Ascending aorta (tissue), 2 donors: ENCODE data around the gene NPTXR. TPM values are rescaled to one million over a fixed set of nuclear protein-coding genes. Genes with fewer than 3 reads are reported as not detected.

Source experiments
- DNase-seq, 2 donors: peaks; one replicate each; pipeline ENCODE4 v3.0.0-alpha.2; 2019; ENCODE audit warnings: low spot score in 2 of 2
- H3K27ac ChIP-seq, 2 donors: fragments of 200-600 bp; sonication (generic); one replicate each; pipeline ENCODE4 v1.5.1; 2016 to 2017; ENCODE audit warnings: mild to moderate bottlenecking in 1 of 2
- H3K27me3 ChIP-seq: fragments of 200-600 bp; sonication (generic); one replicate; pipeline ENCODE4 v1.5.1; 2017
- H3K36me3 ChIP-seq, 2 donors: fragments of 200-600 bp; sonication (generic); one replicate each; pipeline ENCODE4 v1.5.1; 2016
- H3K4me1 ChIP-seq, 2 donors: fragments of 200-600 bp; sonication (generic); one replicate each; pipeline ENCODE4 v1.5.1; 2016 to 2017; ENCODE audit warnings: mild to moderate bottlenecking in 1 of 2
- H3K4me3 ChIP-seq, 2 donors: fragments of 200-600 bp; sonication (generic); one replicate each; pipeline ENCODE4 v1.5.1; 2016 to 2017; ENCODE audit warnings: mild to moderate bottlenecking in 1 of 2
- H3K9me3 ChIP-seq, 2 donors: fragments of 200-600 bp; sonication (generic); one replicate each; pipeline ENCODE4 v1.5.1; 2016
- intact Hi-C: fragments of 100-400 bp; cut with DNase I; formaldehyde crosslinking; loops from one replicate; pipeline ENCODE4 v1.15.1; 2023
- total RNA-seq: library from RNA; depleted of rRNA; stranded (reverse); fragments of >200 nt; gene quantifications from one replicate; pipeline ENCODE4 v1.1.0, GENCODE V29; 2016
- TF ChIP-seq, protein P1 (sequence below), 3 experiments: fragments of 200-600 bp in 2 of 3; fragments of 450-650 bp in 1 of 3; sonication (generic) in 2 of 3; IDR thresholded peaks; one replicate each; pipeline ENCODE4 v1.5.1; 2016 to 2019; ENCODE audit warnings: antibody characterized with exemption in 3 of 3, mild to moderate bottlenecking in 1 of 3, moderate library complexity in 1 of 3

NPTXR gene
- total RNA-seq, 1 donor from 2014 or later = 46.3 TPM

DNA sequence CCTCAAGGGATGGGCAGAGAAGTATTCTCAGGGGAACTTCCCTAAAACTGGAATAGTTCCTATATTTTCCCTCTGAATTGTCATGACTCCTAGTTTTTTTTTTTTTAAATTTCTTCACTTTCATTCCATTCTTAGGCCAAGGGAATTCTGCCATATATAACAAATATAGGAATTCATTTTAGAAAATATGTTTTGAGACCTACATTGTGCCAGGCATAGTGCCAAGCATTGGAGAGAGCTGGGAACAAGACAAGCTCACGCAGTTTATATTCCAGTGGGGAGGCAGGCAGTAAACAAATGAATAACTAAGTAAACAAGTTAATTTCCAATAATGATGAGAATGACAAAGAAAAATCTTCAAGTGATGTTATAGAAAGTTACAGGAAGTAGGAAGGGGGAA, 2.6 kb upstream of the NPTXR start:
- H3K27me3 ChIP-seq = no peaks in the 10 kb centered on the region
- peaks cover 0 to 29% of the 10 kb centered on the region in 2 donors for H3K4me1 ChIP-seq
- no peak for DNase-seq
- no peaks in the 10 kb centered on the region for H3K9me3 ChIP-seq
- TF ChIP-seq, protein P1, sequence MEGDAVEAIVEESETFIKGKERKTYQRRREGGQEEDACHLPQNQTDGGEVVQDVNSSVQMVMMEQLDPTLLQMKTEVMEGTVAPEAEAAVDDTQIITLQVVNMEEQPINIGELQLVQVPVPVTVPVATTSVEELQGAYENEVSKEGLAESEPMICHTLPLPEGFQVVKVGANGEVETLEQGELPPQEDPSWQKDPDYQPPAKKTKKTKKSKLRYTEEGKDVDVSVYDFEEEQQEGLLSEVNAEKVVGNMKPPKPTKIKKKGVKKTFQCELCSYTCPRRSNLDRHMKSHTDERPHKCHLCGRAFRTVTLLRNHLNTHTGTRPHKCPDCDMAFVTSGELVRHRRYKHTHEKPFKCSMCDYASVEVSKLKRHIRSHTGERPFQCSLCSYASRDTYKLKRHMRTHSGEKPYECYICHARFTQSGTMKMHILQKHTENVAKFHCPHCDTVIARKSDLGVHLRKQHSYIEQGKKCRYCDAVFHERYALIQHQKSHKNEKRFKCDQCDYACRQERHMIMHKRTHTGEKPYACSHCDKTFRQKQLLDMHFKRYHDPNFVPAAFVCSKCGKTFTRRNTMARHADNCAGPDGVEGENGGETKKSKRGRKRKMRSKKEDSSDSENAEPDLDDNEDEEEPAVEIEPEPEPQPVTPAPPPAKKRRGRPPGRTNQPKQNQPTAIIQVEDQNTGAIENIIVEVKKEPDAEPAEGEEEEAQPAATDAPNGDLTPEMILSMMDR (IDR thresholded peaks at IDR 0.05) = no peak
- intact Hi-C loops = no loop called here
- H3K36me3 ChIP-seq = no peaks in the 10 kb centered on the region
- H3K4me3 ChIP-seq = no peak overlapping the region
- peak overlapping the region; percentile 88 to 92 for H3K27ac ChIP-seq

DNA sequence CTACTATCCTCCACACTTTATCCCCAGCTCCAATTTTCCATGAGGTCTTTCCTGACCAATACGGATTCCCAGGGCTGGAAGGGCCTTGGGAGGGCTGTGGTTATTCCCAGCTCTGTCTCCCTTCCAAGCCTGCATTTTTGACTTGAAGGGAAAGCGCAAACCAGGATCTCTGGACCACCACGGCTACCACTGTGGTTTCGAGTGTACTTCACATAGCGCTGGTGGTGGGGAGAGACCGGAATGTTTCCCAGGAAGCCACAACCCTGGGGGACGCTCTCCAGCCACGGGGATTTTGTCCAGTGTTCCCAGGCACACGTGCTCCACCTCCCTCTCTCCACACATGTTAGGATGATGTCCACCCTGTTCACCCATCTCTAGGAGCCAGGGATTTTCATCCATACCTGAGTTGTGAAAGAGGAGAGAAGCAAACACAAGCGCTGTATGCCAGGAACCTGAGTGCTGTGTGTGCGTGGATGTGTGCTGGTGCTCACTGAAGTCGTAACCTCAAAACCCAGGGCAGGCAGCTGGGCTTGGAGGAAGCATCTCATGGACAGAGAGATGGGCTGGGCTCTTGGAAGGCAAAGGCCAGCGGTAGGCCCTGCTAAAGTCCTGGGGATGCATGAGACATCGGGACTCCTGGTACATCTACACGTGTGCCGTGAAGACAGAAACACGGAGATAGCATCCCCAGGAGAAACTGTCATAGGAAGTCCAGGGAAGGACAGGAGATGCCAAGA, 1.3 kb upstream of the NPTXR start:
- Histone ChIP-seq H3K27me3 (no peaks in the 10 kb centered on the region), H3K9me3 (no peaks in the 10 kb centered on the region), H3K4me1 (peaks cover 0 to 29% of the 10 kb centered on the region in 2 donors), H3K27ac (peak overlapping the region; percentile 88 to 92), H3K36me3 (no peaks in the 10 kb centered on the region), H3K4me3 (no peak overlapping the region)
- DNase-seq = no peak
- TF ChIP-seq, protein P1 (IDR thresholded peaks at IDR 0.05) = no peak
- intact Hi-C loops = no loop called here

DNA sequence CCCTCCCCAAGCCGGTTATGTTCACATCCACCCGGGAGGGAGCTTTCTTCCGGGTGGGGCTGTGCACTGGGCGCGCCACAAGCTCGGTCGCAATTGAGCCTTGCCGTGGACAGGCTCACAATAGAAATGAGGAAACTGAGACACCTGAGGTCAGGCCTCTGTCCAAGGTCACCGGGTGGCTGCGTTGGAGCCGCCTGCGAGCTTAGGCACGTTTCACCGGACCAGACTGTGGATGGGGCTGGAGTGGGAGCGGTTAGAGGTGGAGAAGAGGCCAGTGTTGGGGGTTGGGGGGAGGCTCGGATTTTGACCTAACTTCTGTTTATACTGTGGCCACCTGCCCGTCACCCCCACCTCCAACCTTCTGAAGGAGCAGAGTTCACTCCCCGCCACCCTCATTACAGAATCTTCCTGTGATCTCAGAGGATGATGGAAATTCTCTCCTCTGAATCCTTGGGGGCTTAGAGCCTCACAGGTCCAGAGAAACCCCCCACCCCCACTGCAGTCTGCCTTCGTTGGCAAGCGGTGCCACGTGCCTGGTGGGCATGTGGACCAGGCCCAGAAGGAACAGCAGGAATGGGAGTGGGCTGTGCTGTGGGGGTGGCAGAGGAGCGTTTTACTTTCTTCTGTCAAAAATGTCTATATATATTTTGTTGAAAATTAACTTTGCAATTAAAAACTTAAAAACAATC, 631 bp upstream of the NPTXR start:
- H3K27ac ChIP-seq = peak overlapping the region; percentile 88 to 92
- no peaks in the 10 kb centered on the region for H3K36me3 ChIP-seq
- no peaks in the 10 kb centered on the region for H3K27me3 ChIP-seq
- TF ChIP-seq, protein P1 (IDR thresholded peaks at IDR 0.05) = no peak
- no peak for DNase-seq
- no peaks in the 10 kb centered on the region for H3K9me3 ChIP-seq
- peak overlapping the region; percentile 79 to 94 for H3K4me3 ChIP-seq
- peaks cover 0 to 29% of the 10 kb centered on the region in 2 donors for H3K4me1 ChIP-seq
- intact Hi-C loops = no loop called here

DNA sequence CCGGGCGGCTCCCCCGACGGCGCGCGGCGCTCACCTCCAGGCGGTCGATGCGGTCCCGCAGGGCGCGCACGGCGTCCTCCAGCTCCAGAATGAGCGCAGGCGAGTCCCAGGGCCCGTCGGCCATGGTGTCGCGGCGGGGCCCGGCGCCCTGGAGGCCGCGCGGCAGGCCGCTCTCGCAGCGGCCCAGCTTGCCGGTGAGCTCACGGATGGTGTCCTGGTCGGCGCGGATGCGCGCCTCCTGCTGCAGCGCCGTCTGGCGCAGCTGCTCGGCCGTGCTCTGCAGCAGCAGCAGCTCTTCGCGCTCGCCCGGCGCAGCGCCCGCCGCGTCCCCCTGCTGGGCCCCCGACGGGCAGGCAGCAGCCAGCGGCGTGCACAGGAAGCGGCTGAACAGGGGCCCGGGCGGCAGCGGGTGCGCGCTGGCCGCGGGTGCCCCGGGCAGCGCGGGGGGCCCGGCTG, 599 bp downstream of the NPTXR start:
- DNase-seq = no peak
- Histone ChIP-seq H3K27ac (peak overlapping the region; percentile 79 to 89), H3K4me1 (peaks cover 0 to 29% of the 10 kb centered on the region in 2 donors), H3K27me3 (no peaks in the 10 kb centered on the region), H3K9me3 (no peaks in the 10 kb centered on the region), H3K4me3 (peak overlapping the region; percentile 79 to 94), H3K36me3 (no peaks in the 10 kb centered on the region)
- TF ChIP-seq, protein P1 (IDR thresholded peaks at IDR 0.05) = peak in 2 of 3 experiments; percentile 25 to 54
- intact Hi-C loops = loop anchor here (2.0 kb wide), 2 partner anchors 48 to 74 kb away; partner anchors contain the start of gene DNAL4

DNA sequence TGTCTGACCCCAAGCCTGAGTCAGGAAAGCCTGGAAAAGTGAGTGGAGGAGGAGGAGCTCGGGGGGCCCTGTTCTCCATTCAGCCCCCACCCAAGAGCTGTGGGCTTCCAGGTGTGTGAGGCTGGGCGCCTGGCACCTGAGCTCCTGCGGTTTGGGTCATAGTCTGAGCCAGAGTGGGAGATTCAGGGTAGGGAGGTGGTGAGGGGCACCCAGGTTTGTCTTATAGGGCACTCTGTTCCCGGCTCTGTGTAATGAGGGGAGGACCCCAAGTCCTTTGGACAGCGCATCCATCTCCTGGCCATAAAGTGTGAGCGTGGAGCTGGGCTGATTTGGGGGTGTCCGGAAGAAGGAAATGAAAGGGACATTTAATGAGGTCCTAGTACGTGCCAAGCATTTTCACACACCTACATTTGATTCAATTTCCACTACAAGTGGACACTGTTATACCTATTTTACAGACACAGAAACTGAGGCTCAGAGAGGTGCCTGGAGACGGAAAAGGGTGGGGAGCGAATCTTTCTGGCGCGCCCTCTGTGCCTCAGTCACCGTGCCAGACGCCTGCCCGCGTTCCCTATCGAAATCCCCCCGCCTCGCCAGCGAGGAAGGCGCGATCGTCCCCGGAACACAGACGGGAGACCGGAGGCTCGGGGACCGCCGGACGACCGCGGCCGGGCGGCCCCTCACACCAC, 1.2 kb downstream of the NPTXR start:
- TF ChIP-seq, protein P1 (IDR thresholded peaks at IDR 0.05) = no peak
- no peaks in the 10 kb centered on the region for H3K27me3 ChIP-seq
- DNase-seq = no peak
- no peaks in the 10 kb centered on the region for H3K36me3 ChIP-seq
- H3K4me1 ChIP-seq = peaks cover 0 to 29% of the 10 kb centered on the region in 2 donors
- intact Hi-C loops = loop anchor here (2.0 kb wide), 2 partner anchors 48 to 74 kb away; partner anchors contain the start of gene DNAL4
- H3K27ac ChIP-seq = peak overlapping the region; percentile 79 to 89
- H3K4me3 ChIP-seq = peak overlapping the region; percentile 79 to 94
- no peaks in the 10 kb centered on the region for H3K9me3 ChIP-seq
